Bronchial epithelial cell (primary cell): ENCODE measurements around the gene LAMA5. TPM values are rescaled to one million over a fixed set of nuclear protein-coding genes. Genes with fewer than 3 reads are reported as not detected.
A peak's percentile ranks its signal among the peaks of the same experiment; 100 is the strongest.

Experiments used
- DNase-seq: peaks from one replicate; pipeline ENCODE4 v3.0.0-alpha.2; 2010; ENCODE audit warnings: low read depth
- FAIRE-seq: peaks from 2 replicates; lab custom pipeline; 2011; peaks lifted over from hg19 to GRCh38; lab: Jason Lieb, UNC
- H3K27me3 ChIP-seq: 2 replicates; pipeline ENCODE4 v1.5.1; 2011; ENCODE audit warnings: low read length; ENCODE audit not compliant: control insufficient read depth, insufficient read depth
- H3K36me3 ChIP-seq: 2 replicates; pipeline ENCODE4 v1.5.1; 2011; ENCODE audit warnings: low read length; ENCODE audit not compliant: control insufficient read depth, insufficient read depth
- H3K4me3 ChIP-seq: 2 replicates; pipeline ENCODE4 v1.5.1; 2011; ENCODE audit warnings: mild to moderate bottlenecking, low read depth, low read length, control low read depth
- total RNA-seq: library from RNA; depleted of rRNA; stranded (reverse); fragments of >200 nt; gene quantifications from 2 replicates; pipeline ENCODE4 v1.2.1, GENCODE V29; 2014
- TF ChIP-seq, protein P1 (sequence below): IDR thresholded peaks from 2 replicates; pipeline ENCODE4 v1.5.1; 2011; ENCODE audit warnings: mild to moderate bottlenecking, moderate library complexity, low read length, control low read depth, inconsistent platforms; ENCODE audit not compliant: insufficient read depth, severe bottlenecking

The LAMA5 gene
- total RNA-seq, 1 donor from 2014 or later = 61.6 TPM

DNA sequence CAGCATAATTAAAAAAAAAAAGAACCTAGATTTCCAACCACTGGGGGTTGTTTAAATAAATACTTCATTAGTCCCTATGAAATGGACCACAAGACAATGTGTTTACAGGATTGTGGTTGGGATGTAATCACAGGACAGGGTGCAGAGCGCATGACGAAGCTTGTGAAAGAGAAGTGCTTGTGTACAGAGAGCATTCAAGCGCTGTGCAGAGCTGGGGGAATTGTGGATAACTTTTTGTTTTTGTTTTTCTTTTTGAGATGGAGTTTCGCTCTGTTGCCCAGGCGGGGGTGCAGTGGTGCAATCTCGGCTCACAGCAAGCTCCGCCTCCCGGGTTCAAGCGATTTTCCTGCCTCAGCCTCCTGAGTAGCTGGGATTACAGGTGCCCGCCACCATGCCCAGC is 22.3 kb downstream of the LAMA5 start:
- no peak for FAIRE-seq
- TF ChIP-seq, protein P1, sequence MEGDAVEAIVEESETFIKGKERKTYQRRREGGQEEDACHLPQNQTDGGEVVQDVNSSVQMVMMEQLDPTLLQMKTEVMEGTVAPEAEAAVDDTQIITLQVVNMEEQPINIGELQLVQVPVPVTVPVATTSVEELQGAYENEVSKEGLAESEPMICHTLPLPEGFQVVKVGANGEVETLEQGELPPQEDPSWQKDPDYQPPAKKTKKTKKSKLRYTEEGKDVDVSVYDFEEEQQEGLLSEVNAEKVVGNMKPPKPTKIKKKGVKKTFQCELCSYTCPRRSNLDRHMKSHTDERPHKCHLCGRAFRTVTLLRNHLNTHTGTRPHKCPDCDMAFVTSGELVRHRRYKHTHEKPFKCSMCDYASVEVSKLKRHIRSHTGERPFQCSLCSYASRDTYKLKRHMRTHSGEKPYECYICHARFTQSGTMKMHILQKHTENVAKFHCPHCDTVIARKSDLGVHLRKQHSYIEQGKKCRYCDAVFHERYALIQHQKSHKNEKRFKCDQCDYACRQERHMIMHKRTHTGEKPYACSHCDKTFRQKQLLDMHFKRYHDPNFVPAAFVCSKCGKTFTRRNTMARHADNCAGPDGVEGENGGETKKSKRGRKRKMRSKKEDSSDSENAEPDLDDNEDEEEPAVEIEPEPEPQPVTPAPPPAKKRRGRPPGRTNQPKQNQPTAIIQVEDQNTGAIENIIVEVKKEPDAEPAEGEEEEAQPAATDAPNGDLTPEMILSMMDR = no peak
- H3K27me3 ChIP-seq = no peaks in the 10 kb centered on the region
- H3K36me3 ChIP-seq = peaks cover 34% of the 10 kb centered on the region
- no peak for DNase-seq
- no peak overlapping the region for H3K4me3 ChIP-seq

DNA sequence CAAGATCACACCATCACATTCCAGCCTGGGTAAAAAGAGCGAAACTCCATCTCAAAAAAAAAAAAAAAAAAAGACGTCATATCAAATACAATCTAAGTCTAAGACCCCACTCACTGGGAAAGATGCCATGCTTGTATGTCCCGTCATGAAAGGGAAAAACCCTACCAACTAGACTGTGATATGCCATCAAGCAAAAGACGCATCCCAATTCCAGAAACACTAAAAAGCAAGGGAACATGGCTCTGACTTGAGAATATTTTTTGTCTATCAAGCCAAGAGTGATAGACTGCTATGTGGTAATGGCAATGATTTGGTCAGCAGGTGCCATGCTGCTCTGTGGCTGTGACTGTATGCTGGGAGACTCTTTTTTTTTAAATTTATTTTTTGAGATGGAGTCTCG is 23.0 kb downstream of the LAMA5 start:
- TF ChIP-seq, protein P1 = no peak
- Histone ChIP-seq H3K27me3 (no peaks in the 10 kb centered on the region), H3K36me3 (peaks cover 36% of the 10 kb centered on the region), H3K4me3 (no peak overlapping the region)
- DNase-seq (no peak), FAIRE-seq (no peak)

DNA sequence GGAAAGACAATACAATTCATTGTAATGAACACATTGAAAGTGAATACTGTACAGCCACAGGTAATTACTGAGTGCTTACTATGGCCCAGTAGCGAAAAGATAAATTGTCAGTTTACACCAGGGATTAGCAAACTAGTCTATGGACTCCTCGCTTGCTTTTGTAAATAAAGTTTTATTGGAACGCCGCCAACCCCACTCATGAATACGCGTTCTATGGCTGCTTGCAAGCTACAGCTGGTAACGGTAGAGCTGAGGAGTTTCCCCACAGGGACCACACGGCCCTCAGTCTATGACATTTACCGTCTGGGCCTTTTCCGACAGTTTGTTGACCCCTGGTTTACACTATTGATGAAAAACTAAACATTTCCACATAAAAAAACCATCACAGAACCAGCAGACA is 24.2 kb downstream of the LAMA5 start:
- FAIRE-seq = no peak
- Histone ChIP-seq H3K36me3 (peaks cover 41% of the 10 kb centered on the region), H3K27me3 (no peaks in the 10 kb centered on the region), H3K4me3 (no peak overlapping the region)
- TF ChIP-seq, protein P1 = no peak
- no peak for DNase-seq

DNA sequence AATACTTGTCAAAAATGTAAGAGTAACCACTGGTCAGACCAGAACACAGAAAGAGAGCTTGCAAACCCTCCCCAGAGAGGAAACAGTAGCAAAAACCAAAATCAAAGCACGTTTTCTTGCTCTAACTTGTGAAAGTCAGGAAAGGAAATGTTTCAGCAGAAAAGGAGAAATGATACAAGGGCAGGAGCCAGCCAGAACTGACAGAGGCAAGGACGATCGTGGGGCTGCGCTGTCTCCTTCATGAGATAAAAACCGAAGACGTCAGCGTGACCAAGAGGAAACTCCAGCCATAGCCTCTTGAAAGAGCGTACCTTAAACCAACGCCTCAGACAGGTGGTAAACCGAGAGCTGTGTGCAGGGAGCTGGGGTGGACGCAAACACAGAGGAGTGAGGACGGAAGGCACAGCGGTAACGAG is 27.5 kb downstream of the LAMA5 start:
- peaks cover 36% of the 10 kb centered on the region for H3K36me3 ChIP-seq
- FAIRE-seq = no peak

DNA sequence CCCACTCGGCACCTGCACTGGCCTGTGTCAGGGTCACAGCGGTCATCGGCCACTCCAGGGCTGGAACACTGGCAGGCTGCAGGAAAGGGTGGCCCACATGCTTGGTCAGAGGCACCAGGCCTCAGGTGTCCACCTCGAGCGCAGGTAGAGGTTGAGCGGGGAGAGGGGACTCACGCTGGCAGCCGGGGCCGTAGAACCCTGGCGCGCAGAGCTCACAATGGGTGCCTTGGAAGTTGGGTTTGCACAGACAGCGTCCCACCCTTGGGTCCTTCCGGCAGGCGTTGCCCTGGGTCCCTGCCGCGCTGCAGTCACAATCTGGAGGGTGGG is 28.9 kb downstream of the LAMA5 start:
- TF ChIP-seq, protein P1 = no peak
- FAIRE-seq = no peak
- no peak for DNase-seq
- no peaks in the 10 kb centered on the region for H3K27me3 ChIP-seq
- peaks cover 41% of the 10 kb centered on the region for H3K36me3 ChIP-seq
- no peak overlapping the region for H3K4me3 ChIP-seq

More for the DNA sequence above, 27.5 kb downstream of the LAMA5 start:
- Histone ChIP-seq H3K4me3 (no peak overlapping the region), H3K27me3 (no peaks in the 10 kb centered on the region)
- peak; percentile 38 for DNase-seq
- TF ChIP-seq, protein P1 = no peak

DNA sequence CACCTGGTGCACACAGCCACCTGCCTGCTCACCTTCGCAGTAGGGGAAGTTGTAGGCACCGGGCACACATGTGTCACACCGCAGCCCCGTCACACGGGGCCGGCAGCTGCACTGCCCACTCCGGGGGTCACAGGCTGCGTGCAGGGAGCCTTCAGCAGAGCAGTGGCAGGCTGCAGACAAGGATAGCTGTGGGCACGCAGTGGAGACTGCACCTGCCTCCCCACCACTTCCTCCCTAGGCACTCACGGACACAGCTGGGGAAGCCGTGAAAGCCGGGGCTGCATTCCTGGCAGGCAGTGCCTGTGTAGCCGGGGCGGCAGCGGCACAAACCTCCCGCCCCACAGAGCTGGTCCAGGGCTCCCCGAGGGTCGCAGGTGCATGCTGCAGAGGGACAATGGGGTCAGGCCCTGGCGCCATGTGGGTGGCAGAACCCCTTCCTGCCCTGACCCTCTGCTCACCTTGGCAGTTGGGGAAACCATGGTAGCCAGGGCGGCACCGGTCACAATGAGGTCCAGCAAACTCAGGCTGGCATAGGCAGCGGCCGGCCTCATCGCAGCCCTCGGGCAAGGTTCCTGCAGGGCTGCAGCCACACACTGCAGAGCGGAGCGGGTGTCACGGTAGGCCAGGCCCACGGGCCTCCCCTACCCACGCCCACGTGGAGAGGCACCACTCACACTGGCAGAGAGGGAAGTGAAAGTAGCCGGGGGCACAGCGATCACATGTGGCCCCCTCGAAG is 29.4 kb downstream of the LAMA5 start:
- TF ChIP-seq, protein P1 = no peak
- DNase-seq (no peak), FAIRE-seq (no peak)
- no peak overlapping the region for H3K4me3 ChIP-seq
- H3K36me3 ChIP-seq = peaks cover 44% of the 10 kb centered on the region
- no peaks in the 10 kb centered on the region for H3K27me3 ChIP-seq
